NCI-H82 (cell line): Measurements from ENCODE around the gene MSI2.
A peak's percentile ranks its signal among the peaks of the same experiment; 100 is the strongest.

Source experiments
- DNase-seq: peaks from one replicate; lab custom pipeline; 2025; lab: John Stamatoyannopoulos, UW

Gene MSI2

GRCh38 chr17:57541049-57541448, 284.7 kb downstream of the MSI2 start:
- DNase-seq, result no peak

GRCh38 chr17:57541472-57542394, 285.4 kb downstream of the MSI2 start:
- no peak for DNase-seq

- DNase-seq, result no peak
Measured at GRCh38 chr17:57542510-57542909, 286.2 kb downstream of the MSI2 start.

GRCh38 chr17:57543230-57543629, 286.9 kb downstream of the MSI2 start:
- no peak for DNase-seq

GRCh38 chr17:57544401-57544800, 288.1 kb downstream of the MSI2 start:
- peak; percentile 91 for DNase-seq

- DNase-seq, result peak; percentile 96
Measured at GRCh38 chr17:57544834-57545463, 288.6 kb downstream of the MSI2 start.

- DNase-seq, result peak; percentile 92
Measured at GRCh38 chr17:57545731-57546342, 289.5 kb downstream of the MSI2 start.

- DNase-seq, result peak; percentile 94
Measured at GRCh38 chr17:57548421-57549410, 292.4 kb downstream of the MSI2 start.

GRCh38 chr17:57549468-57549867, 293.1 kb downstream of the MSI2 start:
- no peak for DNase-seq

- DNase-seq, result peak; percentile 73
Measured at GRCh38 chr17:57550016-57550415, 293.7 kb downstream of the MSI2 start.

GRCh38 chr17:57550668-57551315, 294.5 kb downstream of the MSI2 start:
- no peak for DNase-seq

GRCh38 chr17:57551321-57552079, 295.2 kb downstream of the MSI2 start:
- DNase-seq, result peak; percentile 62

GRCh38 chr17:57552114-57552624, 295.8 kb downstream of the MSI2 start:
- peak; percentile 98 for DNase-seq

GRCh38 chr17:57553526-57553925, 297.2 kb downstream of the MSI2 start:
- no peak for DNase-seq

GRCh38 chr17:57553991-57554825, 297.9 kb downstream of the MSI2 start:
- DNase-seq, result peak; percentile 100

- DNase-seq, result peak; percentile 52
Measured at GRCh38 chr17:57554826-57555635, 298.7 kb downstream of the MSI2 start.

GRCh38 chr17:57555636-57556175, 299.4 kb downstream of the MSI2 start:
- peak; percentile 40 for DNase-seq

- peak; percentile 76 for DNase-seq
Measured at GRCh38 chr17:57556320-57556719, 300.0 kb downstream of the MSI2 start.
